LNCAP (cell line): ENCODE data around the gene FOXC2.

Experiments used
- TF ChIP-seq, protein P1 (sequence below): fragments of 450-650 bp; IDR thresholded peaks from 2 replicates; pipeline ENCODE4 v1.5.1; 2017; ENCODE audit warnings: mild to moderate bottlenecking

The FOXC2 gene

GRCh38 chr16:86545481-86545880 lies 21.1 kb upstream of the FOXC2 start:
- TF ChIP-seq, protein P1, sequence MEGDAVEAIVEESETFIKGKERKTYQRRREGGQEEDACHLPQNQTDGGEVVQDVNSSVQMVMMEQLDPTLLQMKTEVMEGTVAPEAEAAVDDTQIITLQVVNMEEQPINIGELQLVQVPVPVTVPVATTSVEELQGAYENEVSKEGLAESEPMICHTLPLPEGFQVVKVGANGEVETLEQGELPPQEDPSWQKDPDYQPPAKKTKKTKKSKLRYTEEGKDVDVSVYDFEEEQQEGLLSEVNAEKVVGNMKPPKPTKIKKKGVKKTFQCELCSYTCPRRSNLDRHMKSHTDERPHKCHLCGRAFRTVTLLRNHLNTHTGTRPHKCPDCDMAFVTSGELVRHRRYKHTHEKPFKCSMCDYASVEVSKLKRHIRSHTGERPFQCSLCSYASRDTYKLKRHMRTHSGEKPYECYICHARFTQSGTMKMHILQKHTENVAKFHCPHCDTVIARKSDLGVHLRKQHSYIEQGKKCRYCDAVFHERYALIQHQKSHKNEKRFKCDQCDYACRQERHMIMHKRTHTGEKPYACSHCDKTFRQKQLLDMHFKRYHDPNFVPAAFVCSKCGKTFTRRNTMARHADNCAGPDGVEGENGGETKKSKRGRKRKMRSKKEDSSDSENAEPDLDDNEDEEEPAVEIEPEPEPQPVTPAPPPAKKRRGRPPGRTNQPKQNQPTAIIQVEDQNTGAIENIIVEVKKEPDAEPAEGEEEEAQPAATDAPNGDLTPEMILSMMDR = no peak

DNA sequence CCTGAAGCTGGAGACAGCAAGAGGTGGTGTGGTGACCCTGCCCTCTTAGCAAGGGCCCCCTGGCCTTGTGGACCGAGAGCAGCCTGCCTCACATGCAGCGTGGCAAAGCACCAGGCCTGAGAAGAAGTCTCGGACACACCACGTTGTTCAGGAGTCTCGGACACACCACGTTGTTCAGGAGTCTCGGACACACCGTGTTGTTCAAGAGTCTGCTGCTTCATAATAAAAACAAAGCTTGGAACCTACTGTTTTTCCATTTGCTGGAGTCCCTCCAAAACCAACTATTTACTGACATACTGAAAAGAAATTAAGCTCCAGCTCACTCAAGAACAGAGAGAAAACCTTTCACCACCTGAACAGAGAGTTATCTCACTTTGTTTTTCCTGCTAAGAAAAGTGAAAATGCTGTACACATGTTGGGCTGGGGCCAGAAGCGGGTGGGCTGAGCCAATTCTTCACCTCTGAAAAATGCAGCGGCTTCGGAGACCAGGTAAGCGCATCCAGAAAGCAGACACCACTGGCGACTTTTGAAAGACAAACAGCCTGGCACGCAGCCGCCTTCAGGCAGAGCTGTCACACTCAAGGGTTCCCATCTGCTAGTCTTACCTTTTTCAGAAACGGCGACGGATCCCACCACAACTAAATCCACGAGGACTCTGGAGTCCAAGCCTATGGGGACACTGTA lies 20.5 kb upstream of the FOXC2 start:
- TF ChIP-seq, protein P1 = no peak

DNA sequence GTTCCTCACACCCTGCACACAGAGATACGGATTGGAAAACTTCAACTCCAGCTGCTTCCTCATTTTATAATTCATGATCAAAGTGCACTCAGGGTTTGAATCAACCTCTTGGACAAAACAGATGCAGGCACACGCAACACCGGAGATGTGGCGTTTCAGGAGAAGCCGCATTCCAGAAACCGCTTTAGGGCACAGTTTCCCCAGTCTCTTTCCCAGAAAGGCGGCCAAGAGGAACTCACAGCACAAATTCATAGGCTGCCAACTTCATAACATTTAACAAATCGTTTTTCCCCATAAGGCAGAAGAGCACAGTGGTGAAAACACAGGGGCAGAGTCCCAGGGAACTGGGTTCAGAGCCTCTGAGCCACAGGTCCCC lies 20.0 kb upstream of the FOXC2 start:
- TF ChIP-seq, protein P1 = no peak

GRCh38 chr16:86547286-86547685 lies 19.3 kb upstream of the FOXC2 start:
- TF ChIP-seq, protein P1 = no peak

- TF ChIP-seq, protein P1 = no peak
These were observed 17.3 kb upstream of the FOXC2 start for GRCh38 chr16:86549076-86549892.

DNA sequence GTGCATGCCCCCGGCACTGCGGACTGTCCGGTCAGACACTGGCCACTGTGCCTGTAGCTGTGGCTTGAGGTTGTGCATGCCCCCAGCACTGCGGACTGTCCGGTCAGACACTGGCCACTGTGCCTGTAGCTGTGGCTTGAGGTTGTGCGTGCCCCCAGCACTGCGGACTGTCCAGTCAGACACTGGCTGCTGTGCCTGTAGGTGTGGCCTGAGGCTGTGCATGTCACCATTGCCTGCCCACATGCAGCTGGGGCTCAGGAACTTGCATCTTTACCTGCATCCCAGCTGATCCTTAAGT lies 16.8 kb upstream of the FOXC2 start:
- TF ChIP-seq, protein P1 = no peak

GRCh38 chr16:86550281-86550680 lies 16.3 kb upstream of the FOXC2 start:
- TF ChIP-seq, protein P1 = no peak
